IMR-90 (cell line): ENCODE results near the gene ACKR1.
A peak's percentile ranks its signal among the peaks of the same experiment; 100 is the strongest.

Source experiments
- BHLHE40 ChIP-seq: fragments of 150-350 bp; IDR thresholded peaks from 2 replicates; pipeline ENCODE4 v1.6.1; 2016; ENCODE audit warnings: mild to moderate bottlenecking, low read depth, low read length
- CEBPB ChIP-seq: IDR thresholded peaks from 2 replicates; pipeline ENCODE4 v1.6.1; 2012; ENCODE audit warnings: low read depth, low read length, improper control_type of control experiment
- MXI1 ChIP-seq: IDR thresholded peaks from 2 replicates; pipeline ENCODE4 v1.6.1; 2012; ENCODE audit warnings: low read depth, mild to moderate bottlenecking, low read length, moderate library complexity, borderline replicate concordance
- POLR2A ChIP-seq: IDR thresholded peaks from 2 replicates; pipeline ENCODE4 v1.6.1; 2012; ENCODE audit warnings: mild to moderate bottlenecking, low read depth, low read length
- RAD21 ChIP-seq: IDR thresholded peaks from 2 replicates; pipeline ENCODE4 v1.6.1; 2012; ENCODE audit warnings: low read length, improper control_type of control experiment
- RCOR1 ChIP-seq: IDR thresholded peaks from 2 replicates; pipeline ENCODE4 v1.6.1; 2012; ENCODE audit warnings: mild to moderate bottlenecking, low read length, improper control_type of control experiment; ENCODE audit not compliant: insufficient replicate concordance
- RFX5 ChIP-seq: IDR thresholded peaks from 2 replicates; pipeline ENCODE4 v1.8.0; 2012; ENCODE audit warnings: low read depth, mild to moderate bottlenecking, low read length, moderate library complexity
- SMC3 ChIP-seq: fragments of 150-350 bp; IDR thresholded peaks from 2 replicates; pipeline ENCODE4 v1.6.1; 2016; ENCODE audit warnings: low read depth, mild to moderate bottlenecking, antibody characterized with exemption, low read length, moderate library complexity
- USF2 ChIP-seq: fragments of 150-350 bp; IDR thresholded peaks from 2 replicates; pipeline ENCODE4 v1.6.1; 2017; ENCODE audit warnings: mild to moderate bottlenecking, antibody characterized with exemption, low read length, low read depth
- TF ChIP-seq, protein P1 (sequence below): conservative IDR thresholded peaks from 2 replicates; pipeline ENCODE4 v1.5.1; 2012; ENCODE audit warnings: mild to moderate bottlenecking, low read depth, low read length, improper control_type of control experiment
- TF ChIP-seq, protein P2 (sequence below): fragments of 150-350 bp; IDR thresholded peaks from 2 replicates; pipeline ENCODE4 v1.6.1; 2016; ENCODE audit warnings: low read depth, mild to moderate bottlenecking, low read length, moderate library complexity, borderline replicate concordance

DNA sequence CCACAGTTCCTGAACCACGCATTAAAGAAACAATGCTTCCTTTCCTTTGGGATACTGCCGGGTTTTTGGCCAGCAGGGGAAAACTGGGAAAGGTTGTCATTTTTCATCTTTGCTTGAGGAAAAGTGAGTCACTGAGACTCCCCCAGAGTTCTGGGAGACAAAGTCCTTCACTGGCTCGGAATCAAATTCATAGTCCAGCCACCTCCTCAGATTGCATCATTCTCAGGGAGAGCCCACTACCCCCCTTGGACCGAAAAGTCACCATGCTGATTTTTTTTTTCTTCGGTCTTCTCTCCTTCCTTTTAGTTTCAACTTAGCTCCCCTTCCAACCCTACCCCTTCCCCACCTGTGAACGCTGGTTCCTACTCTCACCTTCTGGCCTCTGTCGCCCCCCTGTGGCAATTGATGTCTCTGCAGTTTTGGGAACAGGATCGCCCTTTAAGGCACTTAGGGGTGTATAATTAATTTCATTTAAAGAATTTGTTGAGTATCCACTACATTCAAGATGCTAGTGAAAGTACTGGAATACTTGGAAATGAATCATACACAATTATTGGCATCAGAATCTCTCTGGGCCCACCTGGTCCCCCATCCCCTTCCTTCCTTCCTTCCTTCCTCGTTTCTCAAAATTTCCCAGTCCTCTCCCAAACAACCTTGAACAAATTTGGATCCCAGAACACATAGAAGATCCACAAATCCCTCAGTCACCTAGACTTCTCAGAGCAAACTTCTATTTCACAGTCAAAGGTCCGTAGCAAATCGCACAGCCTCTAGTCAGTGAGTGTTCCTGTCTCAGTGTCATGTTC, 6.9 kb downstream of the ACKR1 start:
- TF ChIP-seq, protein P1, sequence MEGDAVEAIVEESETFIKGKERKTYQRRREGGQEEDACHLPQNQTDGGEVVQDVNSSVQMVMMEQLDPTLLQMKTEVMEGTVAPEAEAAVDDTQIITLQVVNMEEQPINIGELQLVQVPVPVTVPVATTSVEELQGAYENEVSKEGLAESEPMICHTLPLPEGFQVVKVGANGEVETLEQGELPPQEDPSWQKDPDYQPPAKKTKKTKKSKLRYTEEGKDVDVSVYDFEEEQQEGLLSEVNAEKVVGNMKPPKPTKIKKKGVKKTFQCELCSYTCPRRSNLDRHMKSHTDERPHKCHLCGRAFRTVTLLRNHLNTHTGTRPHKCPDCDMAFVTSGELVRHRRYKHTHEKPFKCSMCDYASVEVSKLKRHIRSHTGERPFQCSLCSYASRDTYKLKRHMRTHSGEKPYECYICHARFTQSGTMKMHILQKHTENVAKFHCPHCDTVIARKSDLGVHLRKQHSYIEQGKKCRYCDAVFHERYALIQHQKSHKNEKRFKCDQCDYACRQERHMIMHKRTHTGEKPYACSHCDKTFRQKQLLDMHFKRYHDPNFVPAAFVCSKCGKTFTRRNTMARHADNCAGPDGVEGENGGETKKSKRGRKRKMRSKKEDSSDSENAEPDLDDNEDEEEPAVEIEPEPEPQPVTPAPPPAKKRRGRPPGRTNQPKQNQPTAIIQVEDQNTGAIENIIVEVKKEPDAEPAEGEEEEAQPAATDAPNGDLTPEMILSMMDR: peak; percentile 67
- peak; percentile 45 for TF ChIP-seq SMC3
- peak; percentile 57 for TF ChIP-seq RAD21
- TF ChIP-seq POLR2A: no peak
- TF ChIP-seq RFX5: no peak
- TF ChIP-seq, protein P2, sequence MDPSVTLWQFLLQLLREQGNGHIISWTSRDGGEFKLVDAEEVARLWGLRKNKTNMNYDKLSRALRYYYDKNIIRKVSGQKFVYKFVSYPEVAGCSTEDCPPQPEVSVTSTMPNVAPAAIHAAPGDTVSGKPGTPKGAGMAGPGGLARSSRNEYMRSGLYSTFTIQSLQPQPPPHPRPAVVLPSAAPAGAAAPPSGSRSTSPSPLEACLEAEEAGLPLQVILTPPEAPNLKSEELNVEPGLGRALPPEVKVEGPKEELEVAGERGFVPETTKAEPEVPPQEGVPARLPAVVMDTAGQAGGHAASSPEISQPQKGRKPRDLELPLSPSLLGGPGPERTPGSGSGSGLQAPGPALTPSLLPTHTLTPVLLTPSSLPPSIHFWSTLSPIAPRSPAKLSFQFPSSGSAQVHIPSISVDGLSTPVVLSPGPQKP: no peak
- TF ChIP-seq USF2: no peak
- no peak for TF ChIP-seq RCOR1
- no peak for TF ChIP-seq BHLHE40
- TF ChIP-seq MXI1: no peak
- 0 out of 2 replicates have a peak, but pooled peaks have one; percentile 18 for TF ChIP-seq CEBPB
